Measurements from ENCODE around the gene TNFAIP8.
"Not testable (repeated sequence)": the region's sequence is repeated elsewhere in the genome, so short reads cannot be mapped to it uniquely, and the experiment has no call there.

TNFAIP8 gene

GRCh38 chr5:119411361-119412278, 55.8 kb downstream of the TNFAIP8 start:
- peak; percentile 91 for FAIRE-seq
- DNase-seq (ENCODE audit: extremely low spot score, insufficient read length, low read depth) = peak; percentile 30

GRCh38 chr5:119412279-119413227, 56.7 kb downstream of the TNFAIP8 start:
- FAIRE-seq = no peak

GRCh38 chr5:119414124-119414734, 58.4 kb downstream of the TNFAIP8 start:
- not testable (repeated sequence) for FAIRE-seq; DNase-seq (ENCODE audit: extremely low spot score, insufficient read length, low read depth)

More at GRCh38 chr5:119412279-119413227, 56.7 kb downstream of the TNFAIP8 start:
- no peak for DNase-seq (ENCODE audit: extremely low spot score, insufficient read length, low read depth)

- DNase-seq (ENCODE audit: extremely low spot score, insufficient read length, low read depth) = no peak
- FAIRE-seq = no peak
Measured at GRCh38 chr5:119417891-119418605, 62.2 kb downstream of the TNFAIP8 start.

GRCh38 chr5:119418606-119419100, 62.8 kb downstream of the TNFAIP8 start:
- no peak for DNase-seq (ENCODE audit: extremely low spot score, insufficient read length, low read depth)
- FAIRE-seq = peak; percentile 38

- no peak for FAIRE-seq
Measured at GRCh38 chr5:119420169-119420568, 64.3 kb downstream of the TNFAIP8 start.

GRCh38 chr5:119426057-119426456, 70.2 kb downstream of the TNFAIP8 start:
- FAIRE-seq (no peak), DNase-seq (ENCODE audit: extremely low spot score, insufficient read length, low read depth) (no peak)

More at GRCh38 chr5:119420169-119420568, 64.3 kb downstream of the TNFAIP8 start:
- DNase-seq (ENCODE audit: extremely low spot score, insufficient read length, low read depth) = no peak

- DNase-seq (ENCODE audit: extremely low spot score, insufficient read length, low read depth) = no peak
Measured at GRCh38 chr5:119427060-119427459, 71.2 kb downstream of the TNFAIP8 start.

GRCh38 chr5:119427596-119427995, 71.8 kb downstream of the TNFAIP8 start:
- not testable (repeated sequence) for FAIRE-seq; DNase-seq (ENCODE audit: extremely low spot score, insufficient read length, low read depth)

More at GRCh38 chr5:119427060-119427459, 71.2 kb downstream of the TNFAIP8 start:
- FAIRE-seq = no peak

- DNase-seq (ENCODE audit: extremely low spot score, insufficient read length, low read depth); FAIRE-seq: not testable (repeated sequence)
Measured at GRCh38 chr5:119428166-119428565, 72.3 kb downstream of the TNFAIP8 start.

GRCh38 chr5:119428574-119428973, 72.8 kb downstream of the TNFAIP8 start:
- not testable (repeated sequence) for FAIRE-seq; DNase-seq (ENCODE audit: extremely low spot score, insufficient read length, low read depth)

- not testable (repeated sequence) for FAIRE-seq; DNase-seq (ENCODE audit: extremely low spot score, insufficient read length, low read depth)
Measured at GRCh38 chr5:119432674-119433237, 76.9 kb downstream of the TNFAIP8 start.

- peak; percentile 30 for DNase-seq (ENCODE audit: extremely low spot score, insufficient read length, low read depth)
- peak; percentile 83 for FAIRE-seq
Measured at GRCh38 chr5:119435436-119436132, 79.8 kb downstream of the TNFAIP8 start.

GRCh38 chr5:119437785-119438586, 82.2 kb downstream of the TNFAIP8 start:
- FAIRE-seq = peak; percentile 46
- DNase-seq (ENCODE audit: extremely low spot score, insufficient read length, low read depth) = not testable (repeated sequence)

- DNase-seq (ENCODE audit: extremely low spot score, insufficient read length, low read depth); FAIRE-seq: not testable (repeated sequence)
Measured at GRCh38 chr5:119438587-119438917, 82.7 kb downstream of the TNFAIP8 start.

- DNase-seq (ENCODE audit: extremely low spot score, insufficient read length, low read depth) (no peak), FAIRE-seq (no peak)
Measured at GRCh38 chr5:119439140-119439631, 83.4 kb downstream of the TNFAIP8 start.

- DNase-seq (ENCODE audit: extremely low spot score, insufficient read length, low read depth); FAIRE-seq: not testable (repeated sequence)
Measured at GRCh38 chr5:119439632-119440031, 83.8 kb downstream of the TNFAIP8 start.
